Measurements from ENCODE around the gene FHIP1A. TPM values are rescaled to one million over a fixed set of nuclear protein-coding genes. Genes with fewer than 3 reads are reported as not detected.
A peak's percentile ranks its signal among the peaks of the same experiment; 100 is the strongest.
"Not testable (repeated sequence)": the region's sequence is repeated elsewhere in the genome, so short reads cannot be mapped to it uniquely, and the experiment has no call there.

Gene FHIP1A
- total RNA-seq, 1 donor from 2014 or later: 4.1 TPM

DNA sequence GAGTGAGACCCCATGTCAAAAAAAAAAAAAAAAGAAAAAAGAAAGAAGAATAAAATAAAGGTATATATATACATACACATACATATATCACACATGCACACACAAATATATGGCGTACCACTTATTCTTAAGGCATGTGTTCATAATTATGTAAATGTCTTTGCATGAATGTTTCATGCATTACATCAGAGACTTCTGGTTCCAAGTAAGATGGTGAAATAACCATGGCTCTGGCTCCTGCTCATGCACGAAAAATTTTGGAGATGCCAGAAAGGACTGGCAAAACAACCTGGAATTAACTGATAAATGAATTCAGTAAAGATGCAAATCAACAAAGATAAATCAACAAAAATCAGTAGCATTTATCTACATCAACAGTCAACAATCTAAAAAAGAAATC is 19.7 kb upstream of the FHIP1A start:
- FAIRE-seq (peak; percentile 66), DNase-seq (ENCODE audit: low read depth) (no peak)
- no peaks in the 10 kb centered on the region for H4K20me1 ChIP-seq (ENCODE audit: insufficient read depth, low read length)
- no peak overlapping the region for H3K4me3 ChIP-seq (ENCODE audit: insufficient read depth, low read depth, low read length)
- no peaks in the 10 kb centered on the region for H3K4me1 ChIP-seq (ENCODE audit: insufficient read depth, low read length)
- no peaks in the 10 kb centered on the region for H3K36me3 ChIP-seq (ENCODE audit: insufficient read depth, low read length)
- TF ChIP-seq EZH2 (IDR thresholded peaks at IDR 0.05; ENCODE audit: insufficient read depth, low read length): no peak
- TF ChIP-seq, protein P1, sequence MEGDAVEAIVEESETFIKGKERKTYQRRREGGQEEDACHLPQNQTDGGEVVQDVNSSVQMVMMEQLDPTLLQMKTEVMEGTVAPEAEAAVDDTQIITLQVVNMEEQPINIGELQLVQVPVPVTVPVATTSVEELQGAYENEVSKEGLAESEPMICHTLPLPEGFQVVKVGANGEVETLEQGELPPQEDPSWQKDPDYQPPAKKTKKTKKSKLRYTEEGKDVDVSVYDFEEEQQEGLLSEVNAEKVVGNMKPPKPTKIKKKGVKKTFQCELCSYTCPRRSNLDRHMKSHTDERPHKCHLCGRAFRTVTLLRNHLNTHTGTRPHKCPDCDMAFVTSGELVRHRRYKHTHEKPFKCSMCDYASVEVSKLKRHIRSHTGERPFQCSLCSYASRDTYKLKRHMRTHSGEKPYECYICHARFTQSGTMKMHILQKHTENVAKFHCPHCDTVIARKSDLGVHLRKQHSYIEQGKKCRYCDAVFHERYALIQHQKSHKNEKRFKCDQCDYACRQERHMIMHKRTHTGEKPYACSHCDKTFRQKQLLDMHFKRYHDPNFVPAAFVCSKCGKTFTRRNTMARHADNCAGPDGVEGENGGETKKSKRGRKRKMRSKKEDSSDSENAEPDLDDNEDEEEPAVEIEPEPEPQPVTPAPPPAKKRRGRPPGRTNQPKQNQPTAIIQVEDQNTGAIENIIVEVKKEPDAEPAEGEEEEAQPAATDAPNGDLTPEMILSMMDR (IDR thresholded peaks at IDR 0.05; ENCODE audit: insufficient read depth, low read depth, low read length): no peak
- no peak overlapping the region for H2AFZ ChIP-seq (ENCODE audit: low read depth, low read length)
- H3K27ac ChIP-seq (ENCODE audit: low read depth, low read length): no peak overlapping the region
- H3K4me1 Mint-ChIP-seq (ENCODE audit: low read depth, unreplicated experiment): no peaks in the 10 kb centered on the region
- peaks cover 3% of the 10 kb centered on the region for H3K27me3 Mint-ChIP-seq (ENCODE audit: low read depth, unreplicated experiment)
- H3K4me2 ChIP-seq (ENCODE audit: low read length): no peak overlapping the region
- H3K27me3 ChIP-seq (ENCODE audit: insufficient read depth, low read length): no peaks in the 10 kb centered on the region
- H3K9me3 Mint-ChIP-seq (ENCODE audit: unreplicated experiment): peaks cover 7% of the 10 kb centered on the region
- H3K79me2 ChIP-seq (ENCODE audit: insufficient read depth, low read length): no peaks in the 10 kb centered on the region
- no peak overlapping the region for H3K27ac Mint-ChIP-seq (ENCODE audit: unreplicated experiment)
- no peaks in the 10 kb centered on the region for H3K9me3 ChIP-seq (ENCODE audit: insufficient read depth, low read depth, low read length)
- H3K4me3 Mint-ChIP-seq (ENCODE audit: unreplicated experiment): no peak overlapping the region
- H3K36me3 Mint-ChIP-seq (ENCODE audit: low read depth, unreplicated experiment): no peaks in the 10 kb centered on the region
- no peak overlapping the region for H3K9ac ChIP-seq (ENCODE audit: low read length)

DNA sequence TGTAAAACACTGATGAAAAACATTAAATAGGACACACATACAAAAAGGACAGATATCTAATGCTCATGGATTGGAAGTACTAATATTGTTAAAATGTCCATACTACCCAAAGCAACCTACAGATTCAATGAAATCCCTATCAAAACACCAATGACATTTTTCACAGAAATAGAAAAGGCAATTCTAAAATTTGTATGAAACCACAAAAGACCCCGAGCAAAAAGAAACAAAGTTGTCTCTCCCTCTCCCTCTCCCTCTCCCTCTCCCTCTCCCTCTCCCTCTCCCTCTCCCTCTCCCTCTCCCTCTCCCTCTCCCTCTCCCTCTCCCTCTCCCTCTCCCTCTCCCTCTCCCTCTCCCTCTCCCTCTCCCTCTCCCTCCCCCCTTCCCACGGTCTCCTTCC is 19.2 kb upstream of the FHIP1A start:
- DNase-seq (ENCODE audit: low read depth); H3K9me3 ChIP-seq (ENCODE audit: insufficient read depth, low read depth, low read length); H3K4me1 Mint-ChIP-seq (ENCODE audit: low read depth, unreplicated experiment); H2AFZ ChIP-seq (ENCODE audit: low read depth, low read length); H3K4me1 ChIP-seq (ENCODE audit: insufficient read depth, low read length); H3K27ac ChIP-seq (ENCODE audit: low read depth, low read length); H3K9ac ChIP-seq (ENCODE audit: low read length); FAIRE-seq; H3K4me3 Mint-ChIP-seq (ENCODE audit: unreplicated experiment); H3K27me3 ChIP-seq (ENCODE audit: insufficient read depth, low read length); H3K27ac Mint-ChIP-seq (ENCODE audit: unreplicated experiment); H3K4me3 ChIP-seq (ENCODE audit: insufficient read depth, low read depth, low read length); H3K36me3 ChIP-seq (ENCODE audit: insufficient read depth, low read length); H3K9me3 Mint-ChIP-seq (ENCODE audit: unreplicated experiment); H3K36me3 Mint-ChIP-seq (ENCODE audit: low read depth, unreplicated experiment); H3K4me2 ChIP-seq (ENCODE audit: low read length); H3K79me2 ChIP-seq (ENCODE audit: insufficient read depth, low read length); H4K20me1 ChIP-seq (ENCODE audit: insufficient read depth, low read length); H3K27me3 Mint-ChIP-seq (ENCODE audit: low read depth, unreplicated experiment): not testable (repeated sequence)

DNA sequence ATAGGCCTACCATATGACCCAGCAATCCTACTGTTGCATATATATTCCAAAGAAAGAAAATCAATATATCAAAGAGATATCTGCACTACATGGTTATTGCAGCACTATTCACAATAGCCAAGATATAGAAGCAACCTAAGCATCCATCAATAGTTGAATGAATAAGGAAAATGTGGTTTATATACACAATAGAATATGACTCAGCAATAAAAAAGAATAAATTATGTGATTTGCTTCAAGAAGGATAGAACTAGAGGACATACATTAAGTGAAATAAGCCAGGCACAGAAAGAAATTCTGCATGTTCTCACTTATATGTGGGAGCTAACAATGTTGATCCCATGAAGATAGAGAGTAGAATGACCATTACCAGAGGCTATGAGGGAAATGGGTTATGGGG is 13.1 kb upstream of the FHIP1A start:
- DNase-seq (ENCODE audit: low read depth) (no peak), FAIRE-seq (no peak)
- no peak overlapping the region for H2AFZ ChIP-seq (ENCODE audit: low read depth, low read length)
- H3K36me3 ChIP-seq (ENCODE audit: insufficient read depth, low read length): no peaks in the 10 kb centered on the region
- H3K79me2 ChIP-seq (ENCODE audit: insufficient read depth, low read length): no peaks in the 10 kb centered on the region
- H4K20me1 ChIP-seq (ENCODE audit: insufficient read depth, low read length): no peaks in the 10 kb centered on the region
- H3K4me1 ChIP-seq (ENCODE audit: insufficient read depth, low read length): no peaks in the 10 kb centered on the region
- no peaks in the 10 kb centered on the region for H3K27me3 ChIP-seq (ENCODE audit: insufficient read depth, low read length)
- Mint-ChIP-seq H3K4me3 (ENCODE audit: unreplicated experiment) (no peak overlapping the region), H3K27me3 (ENCODE audit: low read depth, unreplicated experiment) (no peaks in the 10 kb centered on the region), H3K36me3 (ENCODE audit: low read depth, unreplicated experiment) (no peaks in the 10 kb centered on the region), H3K9me3 (ENCODE audit: unreplicated experiment) (peaks cover 7% of the 10 kb centered on the region), H3K27ac (ENCODE audit: unreplicated experiment) (no peak overlapping the region), H3K4me1 (ENCODE audit: low read depth, unreplicated experiment) (no peaks in the 10 kb centered on the region)
- H3K9me3 ChIP-seq (ENCODE audit: insufficient read depth, low read depth, low read length): no peaks in the 10 kb centered on the region
- no peak overlapping the region for H3K27ac ChIP-seq (ENCODE audit: low read depth, low read length)
- H3K9ac ChIP-seq (ENCODE audit: low read length): no peak overlapping the region
- H3K4me2 ChIP-seq (ENCODE audit: low read length): no peak overlapping the region
- H3K4me3 ChIP-seq (ENCODE audit: insufficient read depth, low read depth, low read length): no peak overlapping the region
- TF ChIP-seq, protein P1 (IDR thresholded peaks at IDR 0.05; ENCODE audit: insufficient read depth, low read depth, low read length): no peak
- no peak for TF ChIP-seq EZH2 (IDR thresholded peaks at IDR 0.05; ENCODE audit: insufficient read depth, low read length)

Data from astrocyte (in vitro differentiated cells and primary cell).